SH-SY5Y (cell line): Measurements from ENCODE around the gene PSMB2.

Experiments used
- GATA2 ChIP-seq: IDR thresholded peaks from 2 replicates; pipeline ENCODE4 v1.6.1; 2011; ENCODE audit warnings: mild to moderate bottlenecking, low read depth, low read length
- GATA3 ChIP-seq: IDR thresholded peaks from 2 replicates; pipeline ENCODE4 v1.6.1; 2011; ENCODE audit warnings: low read depth, mild to moderate bottlenecking, low read length, moderate library complexity

The PSMB2 gene

GRCh38 chr1:35563166-35563565 lies 78.2 kb downstream of the PSMB2 start:
- no peak for TF ChIP-seq GATA3
- no peak for TF ChIP-seq GATA2

- TF ChIP-seq GATA3 = no peak
- no peak for TF ChIP-seq GATA2
Observed at GRCh38 chr1:35561972-35562680, 79.2 kb downstream of the PSMB2 start.

DNA sequence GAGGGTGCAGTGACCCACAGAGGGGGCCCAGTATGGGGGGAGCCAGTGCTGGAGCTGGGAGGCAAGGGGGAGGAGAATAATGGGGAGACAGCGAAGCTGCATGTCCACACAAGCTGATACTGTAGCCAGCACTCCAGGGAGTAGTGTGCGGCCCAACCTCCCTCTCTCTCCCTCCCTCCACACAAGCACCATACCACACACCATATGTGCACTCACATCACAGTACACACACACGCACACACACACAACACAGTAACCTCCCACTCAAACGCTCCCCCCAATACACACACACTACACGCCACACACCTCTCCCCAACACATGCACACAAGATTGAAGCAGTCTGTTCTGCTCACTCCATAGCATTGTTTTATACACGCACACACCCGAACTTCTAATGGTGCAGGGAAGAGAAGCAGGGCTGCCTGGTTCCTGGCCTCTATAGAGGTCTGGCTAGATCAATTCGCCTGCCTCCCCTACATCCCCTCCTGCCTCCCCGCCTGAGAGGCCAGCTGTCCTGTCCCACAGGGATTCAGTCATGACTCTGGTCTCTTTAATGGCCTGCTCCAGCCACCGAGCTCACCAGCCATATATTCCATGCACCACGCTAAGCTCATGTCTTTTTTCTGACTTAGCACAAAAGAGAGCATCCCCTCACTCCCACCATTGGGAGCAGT lies 79.9 kb downstream of the PSMB2 start:
- no peak for TF ChIP-seq GATA2
- no peak for TF ChIP-seq GATA3

GRCh38 chr1:35560256-35561225 lies 80.8 kb downstream of the PSMB2 start:
- TF ChIP-seq GATA3 = no peak
- no peak for TF ChIP-seq GATA2

- TF ChIP-seq GATA2 (no peak), GATA3 (no peak)
Observed at GRCh38 chr1:35559317-35559944, 81.9 kb downstream of the PSMB2 start.

DNA sequence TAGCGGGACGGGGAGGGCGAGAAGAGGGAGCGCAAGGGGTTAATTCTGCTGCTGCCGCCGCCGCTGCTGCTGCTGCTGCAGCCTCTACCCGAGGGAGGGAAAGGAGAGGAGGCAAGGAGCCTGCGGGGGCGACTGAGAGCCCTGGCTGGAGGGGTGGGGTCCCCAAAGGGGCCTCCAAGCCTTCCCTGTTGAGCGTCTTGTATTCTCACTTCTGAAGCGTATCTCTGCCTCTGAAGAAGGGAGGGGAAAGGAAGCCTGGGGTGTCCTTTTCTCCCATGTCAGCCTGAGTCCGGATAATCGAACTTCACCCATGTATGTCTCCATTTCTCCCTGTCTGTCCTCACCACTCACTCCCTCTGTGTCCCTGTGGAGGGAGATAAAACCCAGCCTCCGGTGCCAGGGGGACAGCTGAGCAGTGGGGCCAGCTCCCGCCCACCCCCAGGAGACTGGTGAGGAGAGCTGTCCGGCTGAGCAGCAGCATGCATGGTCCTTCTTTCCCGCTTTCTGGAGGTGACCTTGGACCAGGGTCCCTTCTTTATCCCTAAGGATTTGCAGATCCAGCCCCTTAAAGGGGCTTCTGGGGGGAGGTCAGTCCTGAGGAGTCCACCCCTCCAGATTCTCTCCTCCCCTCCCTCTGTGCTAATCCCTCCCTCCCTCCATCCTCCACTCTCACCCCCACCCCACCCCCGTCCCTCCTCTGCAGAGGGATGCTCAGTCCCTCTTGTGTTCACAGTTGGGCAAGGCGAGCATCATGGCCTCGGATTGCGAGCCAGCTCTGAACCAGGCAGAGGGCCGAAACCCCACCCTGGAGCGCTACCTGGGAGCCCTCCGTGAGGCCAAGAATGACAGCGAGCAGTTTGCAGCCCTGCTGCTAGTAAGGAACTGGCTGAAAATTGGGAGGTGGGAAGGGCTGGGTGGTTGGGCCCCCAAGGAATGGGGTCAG lies 82.7 kb downstream of the PSMB2 start:
- TF ChIP-seq GATA2 = no peak
- TF ChIP-seq GATA3 = no peak

GRCh38 chr1:35557611-35558373 lies 83.5 kb downstream of the PSMB2 start, which contains the start of gene NCDN:
Gene NCDN, plus strand, starts transcription at chr1:35557799. Its CDS starts 392 bp downstream, at chr1:35558191.
- TF ChIP-seq GATA2 (no peak), GATA3 (no peak)

- TF ChIP-seq GATA3 (no peak), GATA2 (no peak)
Observed at GRCh38 chr1:35557118-35557610, 84.2 kb downstream of the PSMB2 start, which contains the start of gene KIAA0319L. Gene KIAA0319L, minus strand, starts transcription at chr1:35557403. Its CDS starts 2,912 bp downstream, at chr1:35554491.

- no peak for TF ChIP-seq GATA2
- no peak for TF ChIP-seq GATA3
Observed at GRCh38 chr1:35556484-35557117, 84.7 kb downstream of the PSMB2 start.

GRCh38 chr1:35555601-35556477 lies 85.5 kb downstream of the PSMB2 start:
- TF ChIP-seq GATA2 (no peak), GATA3 (no peak)
